NCI-H345 treated with DMSO at 0.1 percent for 48 hours (cell line): Measurements from ENCODE around the gene RANBP1.

Experiments used
- DNase-seq: peaks from one replicate; lab custom pipeline; 2025; ENCODE audit not compliant: unreplicated experiment; lab: John Stamatoyannopoulos, UW

RANBP1 gene

GRCh38 chr22:20135806-20136602 lies 20.1 kb downstream of the RANBP1 start:
- DNase-seq: no peak

GRCh38 chr22:20136603-20136873 lies 20.6 kb downstream of the RANBP1 start:
- DNase-seq: no peak

- no peak for DNase-seq
These were observed 21.2 kb downstream of the RANBP1 start for GRCh38 chr22:20137113-20137512.

- DNase-seq: no peak
These were observed 21.9 kb downstream of the RANBP1 start for GRCh38 chr22:20137671-20138416.

- DNase-seq: no peak
These were observed 22.5 kb downstream of the RANBP1 start for GRCh38 chr22:20138417-20138738.

GRCh38 chr22:20138868-20139267 lies 23.0 kb downstream of the RANBP1 start:
- DNase-seq: no peak

- DNase-seq: peak; percentile 8
These were observed 23.6 kb downstream of the RANBP1 start for GRCh38 chr22:20139391-20140106.

GRCh38 chr22:20140107-20140445 lies 24.2 kb downstream of the RANBP1 start:
- DNase-seq: no peak

GRCh38 chr22:20140521-20140964 lies 24.6 kb downstream of the RANBP1 start:
- DNase-seq: no peak

- DNase-seq: no peak
These were observed 25.5 kb downstream of the RANBP1 start for GRCh38 chr22:20141186-20142077.

GRCh38 chr22:20142711-20143621 lies 27.1 kb downstream of the RANBP1 start:
- DNase-seq: no peak

- no peak for DNase-seq
These were observed 28.2 kb downstream of the RANBP1 start for GRCh38 chr22:20143883-20144665.

- DNase-seq: no peak
These were observed 29.4 kb downstream of the RANBP1 start for GRCh38 chr22:20145206-20145831.

- DNase-seq: no peak
These were observed 29.9 kb downstream of the RANBP1 start for GRCh38 chr22:20145832-20146223.

GRCh38 chr22:20146777-20147176 lies 30.9 kb downstream of the RANBP1 start:
- no peak for DNase-seq

GRCh38 chr22:20147237-20147988 lies 31.5 kb downstream of the RANBP1 start:
- DNase-seq: no peak

- no peak for DNase-seq
These were observed 32.5 kb downstream of the RANBP1 start for GRCh38 chr22:20148414-20148813.
